Mucosa of rectum (tissue), 2 donors: Measurements from ENCODE around the gene GLIPR2.
A peak's percentile ranks its signal among the peaks of the same experiment; 100 is the strongest.

Experiments used
- H3K27ac ChIP-seq, 2 donors: one replicate each; pipeline ENCODE4 v1.7.0; 2013; ENCODE audit warnings: inconsistent platforms in 2 of 2, low read depth in 2 of 2, low read length in 2 of 2
- H3K27me3 ChIP-seq, 2 donors: one replicate each; pipeline ENCODE4 v1.7.0; 2013; ENCODE audit warnings: low read length in 2 of 2; ENCODE audit not compliant: control insufficient read depth in 2 of 2, insufficient read depth in 2 of 2
- H3K36me3 ChIP-seq, 2 donors: one replicate each; pipeline ENCODE4 v1.7.0; 2013; ENCODE audit warnings: low read length in 2 of 2; ENCODE audit not compliant: control insufficient read depth in 2 of 2, insufficient read depth in 2 of 2
- H3K4me1 ChIP-seq, 2 donors: one replicate each; pipeline ENCODE4 v1.7.0; 2013; ENCODE audit warnings: low read length in 2 of 2, mild to moderate bottlenecking in 1 of 2; ENCODE audit not compliant: control insufficient read depth in 2 of 2, insufficient read depth in 2 of 2
- H3K4me3 ChIP-seq, 2 donors: one replicate each; pipeline ENCODE4 v1.7.0; 2013; ENCODE audit warnings: low read length in 2 of 2
- H3K9ac ChIP-seq, 2 donors: one replicate each; pipeline ENCODE4 v1.7.0; 2013; ENCODE audit warnings: low read length in 2 of 2, low read depth in 1 of 2, mild to moderate bottlenecking in 1 of 2
- H3K9me3 ChIP-seq, 2 donors: one replicate each; pipeline ENCODE4 v1.7.0; 2013; ENCODE audit warnings: low read length in 2 of 2; ENCODE audit not compliant: control insufficient read depth in 2 of 2
- donor health status: healthy.
- donor health status: Normal muscosa, but diverticular disease.

Gene GLIPR2

GRCh38 chr9:36134761-36135505 lies 1.6 kb upstream of the GLIPR2 start:
- H3K4me1 ChIP-seq = peaks cover 20 to 21% of the 10 kb centered on the region in 2 donors
- peaks cover 0 to 2% of the 10 kb centered on the region in 2 donors for H3K27me3 ChIP-seq
- H3K4me3 ChIP-seq = no peak overlapping the region
- H3K9ac ChIP-seq = no peak overlapping the region
- H3K9me3 ChIP-seq = no peaks in the 10 kb centered on the region
- H3K27ac ChIP-seq = no peak overlapping the region
- H3K36me3 ChIP-seq = no peaks in the 10 kb centered on the region

DNA sequence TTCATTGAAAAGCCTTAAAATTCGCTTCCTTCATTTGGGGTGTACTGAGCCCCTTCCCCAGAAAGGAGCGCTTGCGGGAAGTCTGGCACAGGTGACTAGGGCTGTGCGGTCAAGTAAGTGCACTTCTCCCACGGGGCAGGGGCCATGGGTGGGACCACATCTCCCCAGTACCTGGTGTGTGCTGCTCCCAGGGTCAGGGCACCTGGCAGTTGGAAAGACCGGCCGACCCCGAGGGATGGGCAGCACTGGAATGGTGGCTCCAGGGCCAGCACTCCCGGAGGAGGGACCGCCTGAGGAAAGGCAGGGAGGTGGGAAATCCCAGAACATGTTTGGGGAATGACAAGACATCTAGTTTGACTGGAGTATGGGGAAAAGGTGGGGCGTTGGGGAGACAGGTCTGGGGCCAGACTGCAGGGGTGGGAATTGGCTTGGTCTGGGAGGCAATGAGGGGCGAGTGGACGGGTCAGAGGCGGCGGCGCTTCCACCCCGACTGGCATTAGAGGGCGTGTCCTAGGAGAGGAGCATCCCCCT lies 727 bp upstream of the GLIPR2 start:
- no peaks in the 10 kb centered on the region for H3K9me3 ChIP-seq
- H3K4me3 ChIP-seq = peak overlapping the region; percentile 77 to 85
- H3K9ac ChIP-seq = peak overlapping the region; percentile 47 to 89
- peak overlapping the region in 1 of 2 donors; percentile 76 for H3K27ac ChIP-seq
- no peaks in the 10 kb centered on the region for H3K36me3 ChIP-seq
- peaks cover 23 to 28% of the 10 kb centered on the region in 2 donors for H3K4me1 ChIP-seq
- H3K27me3 ChIP-seq = peaks cover 0 to 2% of the 10 kb centered on the region in 2 donors

DNA sequence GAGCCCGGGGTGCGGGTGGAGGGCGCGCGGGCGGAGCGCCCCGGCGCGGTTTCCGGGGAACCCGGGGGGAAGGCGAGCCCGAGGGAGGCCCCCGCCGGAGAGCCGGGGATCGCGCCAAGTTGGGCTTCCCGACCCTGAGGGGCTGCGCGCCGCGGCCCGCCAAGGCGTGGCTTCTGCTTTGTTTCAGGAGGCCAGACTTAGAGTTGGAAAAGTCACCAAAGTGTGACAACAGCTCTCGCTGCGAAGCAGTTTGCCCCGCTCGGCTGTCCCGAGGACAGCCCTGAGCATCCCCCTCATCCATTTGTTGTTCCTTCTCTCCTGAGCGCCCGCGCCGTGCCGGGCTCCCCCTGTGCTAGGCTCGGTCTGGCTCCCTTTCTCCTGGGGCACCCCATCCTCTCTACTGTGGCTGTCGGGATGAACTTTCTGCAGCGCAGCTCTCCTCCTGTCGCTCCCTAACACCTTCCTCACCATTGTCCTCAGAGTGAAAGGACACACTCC lies 410 bp downstream of the GLIPR2 start:
- Histone ChIP-seq H3K27ac (peak overlapping the region; percentile 59 to 76), H3K9me3 (no peaks in the 10 kb centered on the region), H3K36me3 (no peaks in the 10 kb centered on the region), H3K4me1 (peaks cover 34 to 37% of the 10 kb centered on the region in 2 donors), H3K27me3 (peaks cover 0 to 2% of the 10 kb centered on the region in 2 donors), H3K9ac (peak overlapping the region; percentile 77 to 89), H3K4me3 (peak overlapping the region; percentile 77 to 85)

DNA sequence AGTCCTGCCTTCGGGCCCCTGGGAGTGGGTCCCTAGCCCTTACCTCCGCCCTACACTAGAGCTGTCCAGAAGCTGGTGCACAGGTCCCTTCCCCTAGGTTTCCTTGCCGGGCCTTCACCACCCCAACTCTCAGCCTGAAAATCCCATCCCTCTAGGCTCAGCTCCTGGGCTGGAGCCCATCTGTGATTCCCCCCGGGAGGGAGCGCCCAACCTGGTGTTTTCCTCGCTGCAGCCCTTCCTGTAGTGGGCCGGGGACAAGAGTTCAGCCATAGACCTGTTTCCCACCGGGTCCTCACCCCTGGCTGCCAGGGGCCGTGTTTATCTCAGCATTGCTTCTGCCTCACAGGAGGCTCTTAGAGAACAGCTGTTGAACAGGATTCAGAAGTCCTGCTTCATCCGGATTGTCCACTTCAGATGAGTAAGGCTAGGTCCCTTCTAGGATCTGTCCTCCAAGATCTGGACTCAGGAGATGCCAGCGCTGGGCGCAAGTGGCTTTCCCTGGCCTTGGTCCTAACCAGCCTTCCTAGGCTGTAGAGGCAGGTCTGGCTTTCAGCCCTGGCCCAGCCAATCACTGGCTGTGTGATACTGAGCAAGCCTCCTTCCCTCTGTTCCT lies 965 bp downstream of the GLIPR2 start:
- H3K27me3 ChIP-seq = peaks cover 0 to 2% of the 10 kb centered on the region in 2 donors
- peaks cover 40 to 43% of the 10 kb centered on the region in 2 donors for H3K4me1 ChIP-seq
- H3K9ac ChIP-seq = peak overlapping the region; percentile 77 to 89

GRCh38 chr9:36138496-36138895 lies 2.0 kb downstream of the GLIPR2 start:
- peaks cover 47 to 51% of the 10 kb centered on the region in 2 donors for H3K4me1 ChIP-seq
- peaks cover 0 to 2% of the 10 kb centered on the region in 2 donors for H3K27me3 ChIP-seq
- no peak overlapping the region for H3K9ac ChIP-seq
- H3K9me3 ChIP-seq = no peaks in the 10 kb centered on the region
- H3K27ac ChIP-seq = no peak overlapping the region
- H3K36me3 ChIP-seq = no peaks in the 10 kb centered on the region
- H3K4me3 ChIP-seq = no peak overlapping the region

More for the DNA sequence above, 965 bp downstream of the GLIPR2 start:
- Histone ChIP-seq H3K4me3 (peak overlapping the region; percentile 77 to 85), H3K9me3 (no peaks in the 10 kb centered on the region), H3K36me3 (no peaks in the 10 kb centered on the region), H3K27ac (peak overlapping the region; percentile 29 to 76)

GRCh38 chr9:36138901-36139300 lies 2.4 kb downstream of the GLIPR2 start:
- H3K4me1 ChIP-seq = peaks cover 47 to 55% of the 10 kb centered on the region in 2 donors
- H3K27ac ChIP-seq = no peak overlapping the region
- no peak overlapping the region for H3K4me3 ChIP-seq
- no peaks in the 10 kb centered on the region for H3K9me3 ChIP-seq
- H3K36me3 ChIP-seq = no peaks in the 10 kb centered on the region
- H3K27me3 ChIP-seq = peaks cover 0 to 2% of the 10 kb centered on the region in 2 donors
- H3K9ac ChIP-seq = no peak overlapping the region

GRCh38 chr9:36140086-36141084 lies 3.9 kb downstream of the GLIPR2 start:
- H3K36me3 ChIP-seq = peaks cover 0 to 5% of the 10 kb centered on the region in 2 donors
- no peak overlapping the region for H3K4me3 ChIP-seq
- H3K9me3 ChIP-seq = no peaks in the 10 kb centered on the region
- peaks cover 0 to 2% of the 10 kb centered on the region in 2 donors for H3K27me3 ChIP-seq
- H3K4me1 ChIP-seq = peaks cover 49 to 55% of the 10 kb centered on the region in 2 donors
- H3K27ac ChIP-seq = peak overlapping the region in 1 of 2 donors; percentile 49
- no peak overlapping the region for H3K9ac ChIP-seq

DNA sequence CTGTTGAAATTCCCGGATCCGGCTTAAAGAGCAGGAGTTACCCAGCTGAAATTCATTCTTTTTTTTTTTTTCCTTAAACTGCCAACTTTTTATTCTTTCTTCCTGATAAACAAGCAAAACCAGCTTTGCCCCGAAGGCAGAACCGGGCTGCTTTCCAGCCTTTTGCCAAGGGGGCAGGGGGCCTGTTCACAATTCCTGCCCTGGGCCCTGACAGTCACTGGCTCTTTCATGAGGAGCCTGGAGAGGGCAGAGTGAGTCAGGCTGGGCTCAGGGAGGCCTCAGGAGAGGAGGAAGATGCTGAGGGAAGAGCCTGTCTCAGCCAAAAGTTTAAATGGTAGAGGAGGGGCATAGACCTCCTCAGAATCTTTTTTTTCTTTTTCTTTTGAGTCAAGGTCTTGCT lies 4.8 kb downstream of the GLIPR2 start:
- H3K4me1 ChIP-seq = peaks cover 43 to 55% of the 10 kb centered on the region in 2 donors
- H3K9ac ChIP-seq = no peak overlapping the region
- peaks cover 0 to 6% of the 10 kb centered on the region in 2 donors for H3K36me3 ChIP-seq
- H3K27me3 ChIP-seq = peaks cover 0 to 2% of the 10 kb centered on the region in 2 donors
- peak overlapping the region in 1 of 2 donors; percentile 49 for H3K27ac ChIP-seq
- no peaks in the 10 kb centered on the region for H3K9me3 ChIP-seq
- H3K4me3 ChIP-seq = no peak overlapping the region

DNA sequence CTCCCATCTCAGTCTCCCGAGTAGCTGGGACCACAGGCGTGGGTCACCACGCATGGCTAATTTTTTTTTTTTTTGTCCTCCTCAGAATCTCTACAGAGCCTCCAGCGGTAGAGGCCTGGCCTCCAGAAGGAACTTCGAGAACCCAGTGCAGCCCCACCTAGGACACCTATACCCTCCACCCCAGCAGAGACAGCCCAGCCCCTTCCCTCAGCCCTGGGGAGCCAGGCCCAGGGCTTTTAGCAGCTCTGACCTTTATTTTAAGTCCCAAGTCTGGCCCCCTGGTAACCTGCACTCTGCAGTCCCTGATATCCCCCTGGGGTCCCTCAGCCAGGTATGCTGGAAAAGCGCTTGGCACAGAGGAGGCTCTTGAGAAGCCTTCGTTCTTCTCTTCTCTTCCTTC lies 5.2 kb downstream of the GLIPR2 start:
- Histone ChIP-seq H3K36me3 (peaks cover 0 to 6% of the 10 kb centered on the region in 2 donors), H3K27ac (peak overlapping the region; percentile 80 to 85), H3K9ac (no peak overlapping the region), H3K4me3 (no peak overlapping the region), H3K4me1 (peaks cover 43 to 55% of the 10 kb centered on the region in 2 donors), H3K27me3 (peaks cover 0 to 2% of the 10 kb centered on the region in 2 donors), H3K9me3 (no peaks in the 10 kb centered on the region)
